HCT116 (cell line): ENCODE measurements around the gene IGSF5. TPM values are rescaled to one million over a fixed set of nuclear protein-coding genes. Genes with fewer than 3 reads are reported as not detected.
A peak's percentile ranks its signal among the peaks of the same experiment; 100 is the strongest.

Source experiments
- ATAC-seq: fragments of 200-7000 bp; cut with Tn5 transposase; 2 replicates; pipeline ENCODE4 v1.9.1; 2020; ENCODE audit warnings: mild to moderate bottlenecking, moderate library complexity
- BruUV-seq: library from RNA; stranded (reverse); fragments of 400-500 nt; replicated peaks from 2 replicates; lab custom pipeline; 2021; lab: Mats Ljungman, UMichigan
- CTCF ChIA-PET: fragments of 300-600 bp; sonication (Branson Sonifier 250); formaldehyde crosslinking; loops from one replicate; lab custom pipeline; 2021; ENCODE audit warnings: antibody characterized with exemption; lab: Charles Lee
- POLR2A ChIA-PET: fragments of 300-600, 350-600 bp; sonication (Branson Sonifier 250); formaldehyde crosslinking; loops from one replicate; lab custom pipeline; 2021; ENCODE audit warnings: antibody characterized with exemption; lab: Charles Lee
- RAD21 ChIA-PET, 2 experiments: fragments of 300-600 bp; sonication (Branson Sonifier 250); formaldehyde crosslinking; loops; one replicate each; lab custom pipeline; 2023; ENCODE audit warnings: low total read pairs in 2 of 2; ENCODE audit not compliant: uncharacterized antibody in 2 of 2, unreplicated experiment in 2 of 2, low non-redundant PET in 1 of 2; lab: Charles Lee
- DNase-seq: peaks from one replicate; pipeline ENCODE4 v3.0.0-alpha.2; 2010; ENCODE audit warnings: low read depth, low spot score
- H2AFZ ChIP-seq: fragments of 200-600 bp; shearing (Covaris generic), sonication (generic); 2 replicates; pipeline ENCODE4 v1.6.1; 2017; ENCODE audit warnings: low read depth, mixed run types, mixed read lengths, antibody characterized with exemption, low read length; ENCODE audit not compliant: poor library complexity, severe bottlenecking
- H3K27ac ChIP-seq: 2 replicates; pipeline ENCODE4 v1.5.1; 2012; ENCODE audit warnings: low read depth, low read length
- H3K27me3 ChIP-seq: fragments of 200-600 bp; sonication (generic); 2 replicates; pipeline ENCODE4 v1.6.1; 2016; ENCODE audit warnings: mixed run types, low read length, mixed read lengths; ENCODE audit not compliant: insufficient read depth
- H3K36me3 ChIP-seq, 2 experiments: fragments of 200-500 bp in 1 of 2; fragments of 200-600 bp in 1 of 2; sonication (Bioruptor generic) in 1 of 2; sonication (generic) in 1 of 2; 2 replicates each; pipeline versions ENCODE4 v1.5.1 to v1.6.1; 2014 to 2016; ENCODE audit warnings: low read length in 2 of 2, inconsistent platforms in 1 of 2, mixed read lengths in 1 of 2, mixed run types in 1 of 2; ENCODE audit not compliant: insufficient read depth in 2 of 2, control insufficient read depth in 1 of 2
- H3K4me1 ChIP-seq, 2 experiments: fragments of 200-600 bp in 1 of 2; sonication (generic) in 1 of 2; 2 replicates each; pipeline versions ENCODE4 v1.5.1 to v1.6.1; 2012 to 2017; ENCODE audit warnings: low read length in 2 of 2, inconsistent platforms in 1 of 2, mild to moderate bottlenecking in 1 of 2, mixed read lengths in 1 of 2, mixed run types in 1 of 2, moderate library complexity in 1 of 2; ENCODE audit not compliant: insufficient read depth in 2 of 2, control insufficient read depth in 1 of 2
- H3K4me2 ChIP-seq: fragments of 200-600 bp; sonication (generic); 2 replicates; pipeline ENCODE4 v1.6.1; 2017; ENCODE audit warnings: mixed run types, low read length, mixed read lengths
- H3K4me3 ChIP-seq, 2 experiments: fragments of 200-600 bp in 1 of 2; sonication (generic) in 1 of 2; replicated peaks in 1 of 2; 2 replicates each; pipeline ENCODE4 v1.5.1; 2011 to 2016; ENCODE audit warnings: low read length in 2 of 2, control low read depth in 1 of 2, low read depth in 1 of 2, mild to moderate bottlenecking in 1 of 2, mixed read lengths in 1 of 2, mixed run types in 1 of 2
- H3K79me2 ChIP-seq: fragments of 200-600 bp; sonication (generic); 2 replicates; pipeline ENCODE4 v1.6.1; 2017; ENCODE audit warnings: mild to moderate bottlenecking, mixed run types, low read length, moderate library complexity, mixed read lengths; ENCODE audit not compliant: insufficient read depth
- H3K9ac ChIP-seq: fragments of 200-600 bp; sonication (generic); 2 replicates; pipeline ENCODE4 v1.6.1; 2016; ENCODE audit warnings: low read length, mixed read lengths
- H3K9me2 ChIP-seq: fragments of 200-600 bp; sonication (generic), shearing (Covaris generic); 2 replicates; pipeline ENCODE4 v1.6.1; 2017; ENCODE audit warnings: mixed run types, mild to moderate bottlenecking, moderate library complexity; ENCODE audit not compliant: insufficient read depth
- H3K9me3 ChIP-seq, 2 experiments: fragments of 200-500 bp in 1 of 2; fragments of 200-600 bp in 1 of 2; sonication (Bioruptor generic) in 1 of 2; sonication (generic) in 1 of 2; 2 replicates each; pipeline ENCODE4 v1.6.1; 2014 to 2017; ENCODE audit warnings: low read length in 2 of 2, mixed read lengths in 2 of 2, inconsistent platforms in 1 of 2, low read depth in 1 of 2, mild to moderate bottlenecking in 1 of 2, mixed run types in 1 of 2, moderate library complexity in 1 of 2; ENCODE audit not compliant: control insufficient read depth in 1 of 2, insufficient read depth in 1 of 2
- H4K20me1 ChIP-seq: fragments of 200-600 bp; sonication (generic), shearing (Covaris generic); 2 replicates; pipeline ENCODE4 v1.6.1; 2017; ENCODE audit warnings: mixed run types, mild to moderate bottlenecking, moderate library complexity; ENCODE audit not compliant: insufficient read depth
- CEBPB ChIP-seq: IDR thresholded peaks from 2 replicates; pipeline ENCODE4 v1.6.1; 2012; ENCODE audit warnings: low read depth
- CTCF ChIP-seq, 3 experiments: fragments of 200-600 bp in 1 of 3; sonication (generic) in 1 of 3; IDR thresholded peaks in 2 of 3; conservative IDR thresholded peaks in 1 of 3; 2 replicates each; pipeline ENCODE4 v1.5.1; 2012 to 2017; ENCODE audit warnings: low read depth in 2 of 3, low read length in 2 of 3, antibody characterized with exemption in 1 of 3, borderline replicate concordance in 1 of 3, control low read depth in 1 of 3, mild to moderate bottlenecking in 1 of 3, mixed read lengths in 1 of 3, mixed run types in 1 of 3, moderate library complexity in 1 of 3; ENCODE audit not compliant: insufficient read depth in 1 of 3
- EGR1 ChIP-seq: IDR thresholded peaks from 2 replicates; pipeline ENCODE4 v1.6.1; 2012; ENCODE audit warnings: low read depth
- FOSL1 ChIP-seq: IDR thresholded peaks from 2 replicates; pipeline ENCODE4 v1.6.1; 2012; ENCODE audit warnings: low read depth
- JUND ChIP-seq: IDR thresholded peaks from 2 replicates; pipeline ENCODE4 v1.6.1; 2012
- MAX ChIP-seq: IDR thresholded peaks from 2 replicates; pipeline ENCODE4 v1.6.1; 2012
- POLR2A ChIP-seq: IDR thresholded peaks from 2 replicates; pipeline ENCODE4 v1.7.0; 2011; ENCODE audit warnings: borderline replicate concordance; ENCODE audit not compliant: insufficient read depth, insufficient read length; ENCODE audit errors: extremely low read depth
- POLR2AphosphoS5 ChIP-seq: IDR thresholded peaks from 2 replicates; pipeline ENCODE4 v1.6.1; 2011; ENCODE audit warnings: mild to moderate bottlenecking, low read depth, low read length, moderate library complexity
- RAD21 ChIP-seq: IDR thresholded peaks from 2 replicates; pipeline ENCODE4 v1.6.1; 2012; ENCODE audit warnings: low read depth, mild to moderate bottlenecking
- REST ChIP-seq: IDR thresholded peaks from 2 replicates; pipeline ENCODE4 v1.6.1; 2012; ENCODE audit warnings: low read depth
- SIN3A ChIP-seq: IDR thresholded peaks from 2 replicates; pipeline ENCODE4 v1.6.1; 2012; ENCODE audit warnings: low read depth
- SP1 ChIP-seq: IDR thresholded peaks from 2 replicates; pipeline ENCODE4 v1.6.1; 2012; ENCODE audit warnings: low read depth
- SRF ChIP-seq: IDR thresholded peaks from 2 replicates; pipeline ENCODE4 v1.6.1; 2012; ENCODE audit warnings: low read depth
- TCF7L2 ChIP-seq: IDR thresholded peaks from 2 replicates; pipeline ENCODE4 v1.7.0; 2011; ENCODE audit warnings: borderline replicate concordance, inconsistent platforms; ENCODE audit not compliant: insufficient read depth, insufficient read length; ENCODE audit errors: extremely low read depth
- ZBTB33 ChIP-seq: IDR thresholded peaks from 2 replicates; pipeline ENCODE4 v1.6.1; 2011; ENCODE audit warnings: mild to moderate bottlenecking, low read length, moderate library complexity; ENCODE audit not compliant: insufficient replicate concordance; ENCODE audit errors: extremely low read depth
- ZFX ChIP-seq: fragments of 450-650 bp; IDR thresholded peaks from 2 replicates; pipeline ENCODE4 v1.6.1; 2017
- ZNF274 ChIP-seq: fragments of 200-500 bp; sonication (Bioruptor generic); IDR thresholded peaks from 2 replicates; pipeline ENCODE4 v1.6.1; 2014; ENCODE audit warnings: mild to moderate bottlenecking, low read depth, low read length, inconsistent platforms
- intact Hi-C: fragments of 100-400 bp; cut with micrococcal nuclease; formaldehyde crosslinking; loops from 2 replicates; pipeline ENCODE4 v1.10.0; 2022
- total RNA-seq: library from RNA; stranded (reverse); gene quantifications from one replicate; pipeline ENCODE4 v1.2.1, GENCODE V29; 2021; ENCODE audit not compliant: unreplicated experiment

IGSF5 gene
- total RNA-seq, 1 experiment from 2014 or later, result not detected

GRCh38 chr21:39788383-39788782, 43.4 kb downstream of the IGSF5 start:
- BruUV-seq, result no TSS peak
- RAD21 ChIA-PET, result no interaction called here
- TF ChIP-seq REST, result no peak
- TF ChIP-seq SRF, result no peak
- TF ChIP-seq TCF7L2, result no peak
- no peak for TF ChIP-seq SIN3A
- no peak for TF ChIP-seq MAX
- TF ChIP-seq ZFX, result no peak
- no peak for TF ChIP-seq POLR2A
- no peak for TF ChIP-seq EGR1
- TF ChIP-seq ZBTB33, result no peak
- no peak for TF ChIP-seq ZNF274
- peak; percentile 76 for TF ChIP-seq RAD21
- no peak for TF ChIP-seq CEBPB
- TF ChIP-seq SP1, result no peak
- TF ChIP-seq CTCF (IDR thresholded peaks at IDR 0.05 in 2 of 3, conservative IDR thresholded peaks at IDR 0.05 in 1 of 3; ENCODE audit: borderline replicate concordance in 1 of 3, insufficient read depth in 1 of 3, low read depth in 2 of 3, low read length in 2 of 3), result peak; percentile 86 to 95 (median 93)
- TF ChIP-seq FOSL1, result no peak
- TF ChIP-seq JUND, result no peak
- TF ChIP-seq POLR2AphosphoS5, result no peak
- ATAC-seq (peak; percentile 100), DNase-seq (peak; percentile 66)
- intact Hi-C loops, result loop anchor here (1.0 to 5.0 kb wide), 3 partner anchors 271 to 1281 kb away; no protein-coding TSS in a partner anchor
- Histone ChIP-seq H3K9ac (no peak overlapping the region), H3K9me2 (no peaks in the 10 kb centered on the region), H3K4me1 (peaks cover 5 to 9% of the 10 kb centered on the region in 2 experiments; a peak in 2 of 4 replicates), H3K27me3 (no peaks in the 10 kb centered on the region), H4K20me1 (no peaks in the 10 kb centered on the region), H3K79me2 (no peaks in the 10 kb centered on the region), H2AFZ (peak overlapping the region; percentile 60), H3K4me2 (peak overlapping the region; percentile 57), H3K36me3 (no peaks in the 10 kb centered on the region), H3K9me3 (no peaks in the 10 kb centered on the region), H3K4me3 (no peak overlapping the region; a peak in 1 of 4 replicates), H3K27ac (no peak overlapping the region)
- POLR2A ChIA-PET, result no interaction called here
- CTCF ChIA-PET, result interaction anchor here (1.0 kb wide), 2 partner anchors 17 to 333 kb away, joined by 3 read pairs; no protein-coding TSS in a partner anchor
